Keratinocyte (primary cell): Measurements from ENCODE around the gene UGT1A6.

ENCODE experiments used
- CTCF ChIP-seq, 3 experiments: IDR thresholded peaks in 1 of 3; conservative IDR thresholded peaks in 1 of 3; optimal IDR thresholded peaks in 1 of 3; 2 replicates in 2 of 3; 3 replicates in 1 of 3; pipeline versions ENCODE3 to v1.5.1; 2011; ENCODE audit warnings: low read length in 3 of 3, mild to moderate bottlenecking in 3 of 3, moderate library complexity in 2 of 3, control low read depth in 1 of 3, inconsistent platforms in 1 of 3; ENCODE audit not compliant: insufficient read depth in 2 of 3; ENCODE audit errors: extremely low read depth in 1 of 3
- EZH2 ChIP-seq: IDR thresholded peaks from one replicate; pipeline ENCODE4 v1.6.1; 2012; ENCODE audit warnings: inconsistent platforms, mild to moderate bottlenecking, low read length, moderate library complexity

GRCh38 chr2:233718552-233718951, 25.9 kb downstream of the UGT1A6 start, which contains the start of gene UGT1A4:
- TF ChIP-seq EZH2 (no peak), CTCF (optimal IDR thresholded peaks at IDR 0.05 in 1 of 3, IDR thresholded peaks at IDR 0.05 in 1 of 3, conservative IDR thresholded peaks at IDR 0.05 in 1 of 3; ENCODE audit: extremely low read depth in 1 of 3, insufficient read depth in 2 of 3, low read length in 3 of 3) (no peak)
